OCI-LY7 (cell line): ENCODE results near the gene IDH3B.

Experiments used
- EZH2phosphoT487 ChIP-seq: fragments of 200-600 bp; sonication (generic); IDR thresholded peaks from 2 replicates; pipeline ENCODE4 v1.6.1; 2018; ENCODE audit warnings: low read depth, borderline replicate concordance, mild to moderate bottlenecking, mixed run types, antibody characterized with exemption, low read length, moderate library complexity, mixed read lengths
- TF ChIP-seq, protein P1 (sequence below): fragments of 200-600 bp; sonication (generic); conservative IDR thresholded peaks from 2 replicates; pipeline ENCODE4 v1.5.1; 2014; ENCODE audit warnings: mild to moderate bottlenecking, antibody characterized with exemption, low read length, moderate library complexity, mixed read lengths

DNA sequence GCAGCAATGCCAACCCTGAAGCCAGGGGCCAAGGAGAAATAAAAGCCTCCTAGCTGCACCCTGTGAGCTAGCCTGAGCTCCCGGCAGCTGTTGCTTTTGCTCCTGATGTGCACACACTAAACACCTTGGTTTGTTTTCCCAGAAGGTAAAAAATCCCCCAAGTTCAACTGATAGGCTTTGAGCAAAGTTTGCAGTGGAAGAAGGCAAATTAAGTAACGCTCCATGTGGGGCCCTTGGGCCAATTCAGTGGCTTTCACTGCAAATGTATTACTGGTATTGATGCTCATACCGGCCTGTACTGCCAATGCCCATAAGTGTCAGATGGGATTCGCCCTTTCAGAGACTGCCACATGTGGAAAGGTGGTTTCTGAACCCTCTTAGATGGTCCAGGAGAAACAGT lies 9.4 kb upstream of the IDH3B start:
- TF ChIP-seq, protein P1, sequence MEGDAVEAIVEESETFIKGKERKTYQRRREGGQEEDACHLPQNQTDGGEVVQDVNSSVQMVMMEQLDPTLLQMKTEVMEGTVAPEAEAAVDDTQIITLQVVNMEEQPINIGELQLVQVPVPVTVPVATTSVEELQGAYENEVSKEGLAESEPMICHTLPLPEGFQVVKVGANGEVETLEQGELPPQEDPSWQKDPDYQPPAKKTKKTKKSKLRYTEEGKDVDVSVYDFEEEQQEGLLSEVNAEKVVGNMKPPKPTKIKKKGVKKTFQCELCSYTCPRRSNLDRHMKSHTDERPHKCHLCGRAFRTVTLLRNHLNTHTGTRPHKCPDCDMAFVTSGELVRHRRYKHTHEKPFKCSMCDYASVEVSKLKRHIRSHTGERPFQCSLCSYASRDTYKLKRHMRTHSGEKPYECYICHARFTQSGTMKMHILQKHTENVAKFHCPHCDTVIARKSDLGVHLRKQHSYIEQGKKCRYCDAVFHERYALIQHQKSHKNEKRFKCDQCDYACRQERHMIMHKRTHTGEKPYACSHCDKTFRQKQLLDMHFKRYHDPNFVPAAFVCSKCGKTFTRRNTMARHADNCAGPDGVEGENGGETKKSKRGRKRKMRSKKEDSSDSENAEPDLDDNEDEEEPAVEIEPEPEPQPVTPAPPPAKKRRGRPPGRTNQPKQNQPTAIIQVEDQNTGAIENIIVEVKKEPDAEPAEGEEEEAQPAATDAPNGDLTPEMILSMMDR = no peak
- no peak for TF ChIP-seq EZH2phosphoT487
